ENCODE measurements around the gene CNKSR3.

The CNKSR3 gene

GRCh38 chr6:154426997-154427396, 83.5 kb downstream of the CNKSR3 start:
- no peak for DNase-seq (ENCODE audit: insufficient read length, low spot score)
- TF ChIP-seq CTCF (IDR thresholded peaks at IDR 0.05; ENCODE audit: insufficient read depth, missing control alignments) = no peak
- FAIRE-seq = no peak

- FAIRE-seq (no peak), DNase-seq (ENCODE audit: insufficient read length, low spot score) (no peak)
- no peak for TF ChIP-seq CTCF (IDR thresholded peaks at IDR 0.05; ENCODE audit: insufficient read depth, missing control alignments)
Measured at GRCh38 chr6:154425034-154425433, 85.5 kb downstream of the CNKSR3 start.

GRCh38 chr6:154414021-154414813, 96.3 kb downstream of the CNKSR3 start:
- no peak for DNase-seq (ENCODE audit: insufficient read length, low spot score)
- no peak for TF ChIP-seq CTCF (IDR thresholded peaks at IDR 0.05; ENCODE audit: insufficient read depth, missing control alignments)
- FAIRE-seq = no peak

GRCh38 chr6:154412106-154412820, 98.2 kb downstream of the CNKSR3 start:
- no peak for FAIRE-seq
- TF ChIP-seq CTCF (IDR thresholded peaks at IDR 0.05; ENCODE audit: insufficient read depth, missing control alignments) = no peak
- no peak for DNase-seq (ENCODE audit: insufficient read length, low spot score)

GRCh38 chr6:154411076-154411475, 99.4 kb downstream of the CNKSR3 start:
- TF ChIP-seq CTCF (IDR thresholded peaks at IDR 0.05; ENCODE audit: insufficient read depth, missing control alignments) = no peak
- no peak for FAIRE-seq
- no peak for DNase-seq (ENCODE audit: insufficient read length, low spot score)

GRCh38 chr6:154410619-154411072, 99.8 kb downstream of the CNKSR3 start:
- DNase-seq (ENCODE audit: insufficient read length, low spot score) = no peak
- no peak for FAIRE-seq
- no peak for TF ChIP-seq CTCF (IDR thresholded peaks at IDR 0.05; ENCODE audit: insufficient read depth, missing control alignments)

All from D721Med (cell line).